ENCODE data around the gene DCHS2. TPM values are rescaled to one million over a fixed set of nuclear protein-coding genes. Genes with fewer than 3 reads are reported as not detected.

Gene DCHS2
- total RNA-seq, 1 donor from 2014 or later = 1.8 TPM

- no peak for DNase-seq (ENCODE audit: low spot score)
These were observed 171.9 kb downstream of the DCHS2 start for GRCh38 chr4:154319736-154320135.

GRCh38 chr4:154317201-154317999, 174.2 kb downstream of the DCHS2 start:
- DNase-seq (ENCODE audit: low spot score) = no peak

GRCh38 chr4:154315741-154316140, 175.9 kb downstream of the DCHS2 start:
- DNase-seq (ENCODE audit: low spot score) = no peak

GRCh38 chr4:154314248-154314647, 177.4 kb downstream of the DCHS2 start:
- no peak for DNase-seq (ENCODE audit: low spot score)

GRCh38 chr4:154313004-154313585, 178.5 kb downstream of the DCHS2 start:
- DNase-seq (ENCODE audit: low spot score) = no peak

- DNase-seq (ENCODE audit: low spot score) = no peak
These were observed 179.4 kb downstream of the DCHS2 start for GRCh38 chr4:154312246-154312645.

- DNase-seq (ENCODE audit: low spot score) = no peak
These were observed 181.0 kb downstream of the DCHS2 start for GRCh38 chr4:154310578-154310977.

GRCh38 chr4:154308207-154308606, 183.4 kb downstream of the DCHS2 start:
- no peak for DNase-seq (ENCODE audit: low spot score)

- no peak for DNase-seq (ENCODE audit: low spot score)
These were observed 184.1 kb downstream of the DCHS2 start for GRCh38 chr4:154307451-154307850.

- no peak for DNase-seq (ENCODE audit: low spot score)
These were observed 186.0 kb downstream of the DCHS2 start for GRCh38 chr4:154305616-154306015.

- DNase-seq (ENCODE audit: low spot score) = no peak
These were observed 186.9 kb downstream of the DCHS2 start for GRCh38 chr4:154304679-154305078.

- DNase-seq (ENCODE audit: low spot score) = no peak
These were observed 196.8 kb downstream of the DCHS2 start for GRCh38 chr4:154294652-154295350.

GRCh38 chr4:154293427-154293826, 198.2 kb downstream of the DCHS2 start:
- DNase-seq (ENCODE audit: low spot score) = no peak

- no peak for DNase-seq (ENCODE audit: low spot score)
These were observed 199.0 kb downstream of the DCHS2 start for GRCh38 chr4:154292589-154292988.

- DNase-seq (ENCODE audit: low spot score) = no peak
These were observed 214.4 kb downstream of the DCHS2 start for GRCh38 chr4:154277172-154277571.

- no peak for DNase-seq (ENCODE audit: low spot score)
These were observed 215.1 kb downstream of the DCHS2 start for GRCh38 chr4:154276496-154276895.

- no peak for DNase-seq (ENCODE audit: low spot score)
These were observed 236.6 kb downstream of the DCHS2 start for GRCh38 chr4:154254999-154255398.

GRCh38 chr4:154234576-154234975, 257.0 kb downstream of the DCHS2 start:
- DNase-seq (ENCODE audit: low spot score) = no peak

GRCh38 chr4:154231806-154232478, 259.7 kb downstream of the DCHS2 start:
- DNase-seq (ENCODE audit: low spot score) = no peak

- no peak for DNase-seq (ENCODE audit: low spot score)
These were observed 260.9 kb downstream of the DCHS2 start for GRCh38 chr4:154230723-154231122.

GRCh38 chr4:154230091-154230490, 261.5 kb downstream of the DCHS2 start:
- DNase-seq (ENCODE audit: low spot score) = no peak

GRCh38 chr4:154222875-154223274, 268.7 kb downstream of the DCHS2 start:
- DNase-seq (ENCODE audit: low spot score) = no peak

Measured in ureter (tissue), 1 donor.